SKM-1 treated with dmso at 0.1 percent for 144 hours (cell line): Measurements from ENCODE around the gene ANKRD36C.
"Not testable (repeated sequence)": the region's sequence is repeated elsewhere in the genome, so short reads cannot be mapped to it uniquely, and the experiment has no call there.

Experiments used
- DNase-seq: peaks from one replicate; lab custom pipeline; 2025; ENCODE audit not compliant: unreplicated experiment; lab: John Stamatoyannopoulos, UW

ANKRD36C gene

GRCh38 chr2:95991351-95992094 lies at the start of gene ANKRD36C:
Gene ANKRD36C, minus strand, starts transcription at chr2:95991824. Its CDS starts 116 bp downstream, at chr2:95991708.
- DNase-seq, result not testable (repeated sequence)

- not testable (repeated sequence) for DNase-seq
These were observed 43.9 kb upstream of the ANKRD36C start for GRCh38 chr2:96035554-96035953.

GRCh38 chr2:96034792-96035191 lies 43.2 kb upstream of the ANKRD36C start, which contains the start of gene GPAT2:
Gene GPAT2, minus strand, starts transcription at chr2:96034916. Its CDS starts 2,557 bp downstream, at chr2:96032359.
- DNase-seq, result not testable (repeated sequence)

- DNase-seq, result not testable (repeated sequence)
These were observed 42.4 kb upstream of the ANKRD36C start for GRCh38 chr2:96033997-96034396.

- DNase-seq, result not testable (repeated sequence)
These were observed 36.2 kb upstream of the ANKRD36C start for GRCh38 chr2:96027725-96028325.

- DNase-seq, result not testable (repeated sequence)
These were observed 34.1 kb upstream of the ANKRD36C start for GRCh38 chr2:96025755-96026154.

GRCh38 chr2:96025194-96025492 lies 33.5 kb upstream of the ANKRD36C start:
- no peak for DNase-seq

GRCh38 chr2:96024336-96025193 lies 32.9 kb upstream of the ANKRD36C start:
- no peak for DNase-seq

GRCh38 chr2:96023701-96024100 lies 32.1 kb upstream of the ANKRD36C start:
- not testable (repeated sequence) for DNase-seq

GRCh38 chr2:96022701-96023447 lies 31.2 kb upstream of the ANKRD36C start:
- DNase-seq, result not testable (repeated sequence)

- DNase-seq, result not testable (repeated sequence)
These were observed 30.5 kb upstream of the ANKRD36C start for GRCh38 chr2:96022126-96022525.

- not testable (repeated sequence) for DNase-seq
These were observed 29.5 kb upstream of the ANKRD36C start for GRCh38 chr2:96021142-96021541.

GRCh38 chr2:96019909-96020590 lies 28.4 kb upstream of the ANKRD36C start:
- DNase-seq, result not testable (repeated sequence)

GRCh38 chr2:96016321-96016720 lies 24.7 kb upstream of the ANKRD36C start:
- DNase-seq, result not testable (repeated sequence)

GRCh38 chr2:96012792-96013264 lies 21.2 kb upstream of the ANKRD36C start:
- not testable (repeated sequence) for DNase-seq

- not testable (repeated sequence) for DNase-seq
These were observed 20.6 kb upstream of the ANKRD36C start for GRCh38 chr2:96012086-96012791.

- DNase-seq, result not testable (repeated sequence)
These were observed 19.5 kb upstream of the ANKRD36C start for GRCh38 chr2:96011129-96011455.

- DNase-seq, result not testable (repeated sequence)
These were observed 18.9 kb upstream of the ANKRD36C start for GRCh38 chr2:96010320-96011128.

GRCh38 chr2:96009833-96010232 lies 18.2 kb upstream of the ANKRD36C start:
- DNase-seq, result not testable (repeated sequence)
